ENCODE measurements around the gene HTR6. TPM values are rescaled to one million over a fixed set of nuclear protein-coding genes. Genes with fewer than 3 reads are reported as not detected.
A peak's percentile ranks its signal among the peaks of the same experiment; 100 is the strongest.

HTR6 gene
- total RNA-seq, 1 experiment from 2014 or later = 0.57 TPM

DNA sequence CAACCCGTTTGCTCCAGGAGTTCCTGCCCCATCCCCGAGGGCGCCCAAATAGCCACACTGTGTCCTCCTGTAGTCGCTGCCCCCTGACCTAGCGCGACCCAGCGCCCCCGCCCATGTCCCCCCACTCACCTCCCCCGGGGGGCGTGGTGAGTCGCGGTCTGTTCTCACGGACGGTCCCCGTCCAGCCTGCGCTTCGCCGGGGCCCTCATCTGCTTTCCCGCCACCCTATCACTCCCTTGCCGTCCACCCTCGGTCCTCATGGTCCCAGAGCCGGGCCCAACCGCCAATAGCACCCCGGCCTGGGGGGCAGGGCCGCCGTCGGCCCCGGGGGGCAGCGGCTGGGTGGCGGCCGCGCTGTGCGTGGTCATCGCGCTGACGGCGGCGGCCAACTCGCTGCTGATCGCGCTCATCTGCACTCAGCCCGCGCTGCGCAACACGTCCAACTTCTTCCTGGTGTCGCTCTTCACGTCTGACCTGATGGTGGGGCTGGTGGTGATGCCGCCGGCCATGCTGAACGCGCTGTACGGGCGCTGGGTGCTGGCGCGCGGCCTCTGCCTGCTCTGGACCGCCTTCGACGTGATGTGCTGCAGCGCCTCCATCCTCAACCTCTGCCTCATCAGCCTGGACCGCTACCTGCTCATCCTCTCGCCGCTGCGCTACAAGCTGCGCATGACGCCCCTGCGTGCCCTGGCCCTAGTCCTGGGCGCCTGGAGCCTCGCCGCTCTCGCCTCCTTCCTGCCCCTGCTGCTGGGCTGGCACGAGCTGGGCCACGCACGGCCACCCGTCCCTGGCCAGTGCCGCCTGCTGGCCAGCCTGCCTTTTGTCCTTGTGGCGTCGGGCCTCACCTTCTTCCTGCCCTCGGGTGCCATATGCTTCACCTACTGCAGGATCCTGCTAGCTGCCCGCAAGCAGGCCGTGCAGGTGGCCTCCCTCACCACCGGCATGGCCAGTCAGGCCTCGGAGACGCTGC lies 1.1 kb downstream of the HTR6 start:
- peak overlapping the region; percentile 36; the same call in 1 of the 2 replicates for H3K9ac ChIP-seq (ENCODE audit: low read length)
- RAD21 ChIA-PET (ENCODE audit: low non-redundant PET in 1 of 2, low total read pairs in 2 of 2, uncharacterized antibody in 2 of 2, unreplicated experiment in 2 of 2) = no interaction called here
- no peak overlapping the region; the same call in 1 of the 2 replicates for H3K27ac ChIP-seq (ENCODE audit: low read depth, low read length)
- no TSS peak for BruUV-seq (replicated peaks)
- H3K4me1 ChIP-seq (ENCODE audit: control insufficient read depth in 1 of 2, insufficient read depth in 2 of 2, low read length in 2 of 2) = no peaks in the 10 kb centered on the region
- intact Hi-C loops (cut with micrococcal nuclease) = no loop called here
- H4K20me1 ChIP-seq (ENCODE audit: insufficient read depth) = no peaks in the 10 kb centered on the region
- no peak overlapping the region for H2AFZ ChIP-seq (ENCODE audit: low read depth, low read length, poor library complexity, severe bottlenecking)
- H3K27me3 ChIP-seq (ENCODE audit: insufficient read depth, low read length) = no peaks in the 10 kb centered on the region
- peak overlapping the region; percentile 30 to 51 for H3K4me3 ChIP-seq (replicated peaks in 1 of 2; ENCODE audit: low read depth in 1 of 2, low read length in 2 of 2)
- CTCF ChIA-PET = no interaction called here
- POLR2A ChIA-PET = no interaction called here
- no peaks in the 10 kb centered on the region for H3K79me2 ChIP-seq (ENCODE audit: insufficient read depth, low read length)
- TF ChIP-seq RAD21 (IDR thresholded peaks at IDR 0.05; ENCODE audit: low read depth) (no peak), FOSL1 (IDR thresholded peaks at IDR 0.05; ENCODE audit: low read depth) (no peak), EZH2 (IDR thresholded peaks at IDR 0.05) (no peak), EZH2phosphoT487 (IDR thresholded peaks at IDR 0.05; ENCODE audit: borderline replicate concordance) (no peak), SRF (IDR thresholded peaks at IDR 0.05; ENCODE audit: low read depth) (no peak), YY1 (IDR thresholded peaks at IDR 0.05; ENCODE audit: extremely low read depth, insufficient replicate concordance, low read depth, low read length) (no peak), POLR2A (IDR thresholded peaks at IDR 0.05; ENCODE audit: borderline replicate concordance, extremely low read depth, insufficient read depth, insufficient read length) (no peak), TCF7L2 (IDR thresholded peaks at IDR 0.05; ENCODE audit: borderline replicate concordance, extremely low read depth, insufficient read depth, insufficient read length) (no peak), ELF1 (IDR thresholded peaks at IDR 0.05; ENCODE audit: borderline replicate concordance, low read depth) (no peak), JUND (IDR thresholded peaks at IDR 0.05) (no peak)
- TF ChIP-seq, protein P1, sequence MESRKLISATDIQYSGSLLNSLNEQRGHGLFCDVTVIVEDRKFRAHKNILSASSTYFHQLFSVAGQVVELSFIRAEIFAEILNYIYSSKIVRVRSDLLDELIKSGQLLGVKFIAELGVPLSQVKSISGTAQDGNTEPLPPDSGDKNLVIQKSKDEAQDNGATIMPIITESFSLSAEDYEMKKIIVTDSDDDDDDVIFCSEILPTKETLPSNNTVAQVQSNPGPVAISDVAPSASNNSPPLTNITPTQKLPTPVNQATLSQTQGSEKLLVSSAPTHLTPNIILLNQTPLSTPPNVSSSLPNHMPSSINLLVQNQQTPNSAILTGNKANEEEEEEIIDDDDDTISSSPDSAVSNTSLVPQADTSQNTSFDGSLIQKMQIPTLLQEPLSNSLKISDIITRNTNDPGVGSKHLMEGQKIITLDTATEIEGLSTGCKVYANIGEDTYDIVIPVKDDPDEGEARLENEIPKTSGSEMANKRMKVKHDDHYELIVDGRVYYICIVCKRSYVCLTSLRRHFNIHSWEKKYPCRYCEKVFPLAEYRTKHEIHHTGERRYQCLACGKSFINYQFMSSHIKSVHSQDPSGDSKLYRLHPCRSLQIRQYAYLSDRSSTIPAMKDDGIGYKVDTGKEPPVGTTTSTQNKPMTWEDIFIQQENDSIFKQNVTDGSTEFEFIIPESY (IDR thresholded peaks at IDR 0.05; ENCODE audit: extremely low read depth, insufficient replicate concordance, low read length) = no peak
- peak overlapping the region; percentile 69 for H3K4me2 ChIP-seq (ENCODE audit: low read length)
- H3K36me3 ChIP-seq (ENCODE audit: control insufficient read depth in 1 of 2, insufficient read depth in 2 of 2, low read length in 2 of 2) = no peaks in the 10 kb centered on the region
- H3K9me2 ChIP-seq (ENCODE audit: insufficient read depth) = no peaks in the 10 kb centered on the region
- no peaks in the 10 kb centered on the region for H3K9me3 ChIP-seq (ENCODE audit: control insufficient read depth in 1 of 2, insufficient read depth in 1 of 2, low read depth in 1 of 2, low read length in 2 of 2)
- ATAC-seq (no peak), DNase-seq (ENCODE audit: low read depth, low spot score) (no peak)
